Mononuclear cell (primary cell): ENCODE data around the gene SYNGR3. TPM values are rescaled to one million over a fixed set of nuclear protein-coding genes. Genes with fewer than 3 reads are reported as not detected.

Experiments
- H3K27me3 ChIP-seq: 2 replicates; pipeline ENCODE4 v1.6.0; 2011; ENCODE audit warnings: low read length, control low read depth; ENCODE audit not compliant: insufficient read depth
- H3K4me1 ChIP-seq: 2 replicates; pipeline ENCODE4 v1.5.1; 2011; ENCODE audit warnings: mild to moderate bottlenecking, low read length, control low read depth; ENCODE audit not compliant: insufficient read depth
- H3K4me3 ChIP-seq: 2 replicates; pipeline ENCODE4 v1.5.1; 2011; ENCODE audit warnings: mild to moderate bottlenecking, low read length, moderate library complexity
- H3K9me3 ChIP-seq: 2 replicates; pipeline ENCODE4 v1.5.1; 2011; ENCODE audit warnings: low read depth, mild to moderate bottlenecking, control low read depth, low read length
- total RNA-seq: library from RNA; depleted of rRNA; stranded (reverse); fragments of >200 nt; gene quantifications from one replicate; pipeline ENCODE4 v1.2.3, GENCODE V29; 2012

The SYNGR3 gene
- total RNA-seq, 1 donor = 2.9 TPM

- H3K9me3 ChIP-seq = no peaks in the 10 kb centered on the region
- H3K4me3 ChIP-seq = peak overlapping the region; percentile 15
- H3K27me3 ChIP-seq = peaks cover 23% of the 10 kb centered on the region
- peaks cover 21% of the 10 kb centered on the region for H3K4me1 ChIP-seq
Observed at GRCh38 chr16:1991948-1992703, 2.4 kb downstream of the SYNGR3 start.

DNA sequence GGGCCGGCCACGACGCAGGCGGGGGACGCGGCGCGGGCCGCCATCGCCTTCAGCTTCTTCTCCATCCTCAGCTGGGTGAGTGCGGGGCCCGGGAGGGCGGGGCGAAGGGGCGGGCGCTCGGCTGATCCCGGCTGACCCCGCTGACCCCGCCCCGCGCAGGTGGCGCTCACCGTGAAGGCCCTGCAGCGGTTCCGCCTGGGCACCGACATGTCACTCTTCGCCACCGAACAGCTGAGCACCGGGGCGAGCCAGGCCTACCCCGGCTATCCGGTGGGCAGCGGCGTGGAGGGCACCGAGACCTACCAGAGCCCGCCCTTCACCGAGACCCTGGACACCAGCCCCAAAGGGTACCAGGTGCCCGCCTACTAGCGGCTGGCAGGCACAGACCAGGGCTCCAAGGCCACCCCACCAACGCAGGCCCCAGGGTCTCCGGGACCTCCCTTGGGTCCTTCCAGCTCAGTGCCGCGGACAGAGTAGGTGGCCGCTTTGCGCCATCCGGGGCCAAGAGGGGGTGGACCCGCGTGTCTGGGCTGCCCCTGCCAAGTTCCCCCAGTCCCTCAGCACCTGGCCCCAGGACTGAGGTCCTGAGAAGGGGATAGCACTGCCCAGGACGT lies 3.0 kb downstream of the SYNGR3 start:
- Histone ChIP-seq H3K27me3 (peaks cover 23% of the 10 kb centered on the region), H3K4me1 (peaks cover 21% of the 10 kb centered on the region), H3K4me3 (no peak overlapping the region), H3K9me3 (no peaks in the 10 kb centered on the region)

DNA sequence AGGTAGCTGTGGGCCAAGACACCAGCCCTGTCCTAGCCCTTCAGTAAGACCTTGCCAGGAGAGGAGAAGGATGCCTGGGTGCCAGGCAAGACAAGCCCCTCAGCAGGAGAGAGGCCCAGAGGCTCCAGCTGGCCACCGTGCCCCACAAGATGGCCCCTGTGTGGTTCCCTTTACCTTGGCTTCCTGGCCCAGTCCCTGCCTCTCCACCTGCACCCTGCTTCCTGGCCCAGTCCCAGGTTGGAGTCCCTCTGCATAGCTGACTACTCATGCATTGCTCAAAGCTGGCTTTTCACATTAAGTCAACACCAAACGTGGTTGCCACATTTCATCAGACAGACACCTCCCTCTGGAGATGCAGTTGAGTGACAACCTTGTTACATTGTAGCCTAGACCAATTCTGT lies 4.0 kb downstream of the SYNGR3 start:
- no peak overlapping the region for H3K4me3 ChIP-seq
- peaks cover 21% of the 10 kb centered on the region for H3K4me1 ChIP-seq
- H3K9me3 ChIP-seq = no peaks in the 10 kb centered on the region
- H3K27me3 ChIP-seq = peaks cover 20% of the 10 kb centered on the region

DNA sequence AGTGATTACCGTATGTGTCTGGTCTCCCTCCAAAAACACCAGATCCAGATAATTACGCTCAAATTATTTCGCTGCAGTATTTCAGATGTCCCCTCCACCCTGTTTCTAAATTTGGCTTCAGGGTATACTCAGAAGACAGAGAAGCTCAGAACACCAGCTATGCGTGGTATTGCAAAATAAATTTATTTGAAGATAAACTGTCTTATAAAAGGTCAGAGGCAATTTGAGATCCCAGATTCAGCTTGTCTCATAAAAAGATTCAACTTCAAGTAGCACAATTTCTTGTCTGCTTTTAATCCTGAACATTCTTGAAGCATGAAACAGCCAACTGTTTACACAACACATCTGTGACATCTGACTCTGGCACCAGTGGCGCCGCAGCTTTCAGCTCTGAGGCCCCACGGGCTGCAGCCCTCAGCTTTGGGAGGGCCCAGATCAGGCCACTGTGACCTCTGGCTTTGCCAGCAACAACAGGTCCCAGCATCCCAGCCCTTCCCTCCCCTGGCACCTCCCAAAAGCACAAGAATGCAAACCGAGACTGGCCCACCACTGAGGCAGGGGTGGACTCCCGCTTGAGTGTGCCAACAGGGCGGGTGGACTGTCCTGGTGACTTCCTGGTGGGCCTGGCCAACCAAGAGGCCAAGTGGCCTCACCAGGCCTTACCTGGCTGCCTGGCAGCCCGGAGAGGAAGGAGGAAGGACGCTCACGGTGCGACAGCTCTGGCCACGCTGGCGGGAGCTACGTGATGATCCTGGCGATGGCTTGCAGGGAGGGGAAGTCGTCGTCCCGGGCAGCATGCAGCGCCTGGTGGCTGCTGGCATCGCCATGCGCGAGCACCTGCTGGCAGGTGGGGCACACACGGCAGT lies 8.0 kb downstream of the SYNGR3 start:
- Histone ChIP-seq H3K4me1 (no peaks in the 10 kb centered on the region), H3K4me3 (no peak overlapping the region), H3K9me3 (no peaks in the 10 kb centered on the region), H3K27me3 (no peaks in the 10 kb centered on the region)

GRCh38 chr16:1998360-1998835 lies 8.6 kb downstream of the SYNGR3 start:
- Histone ChIP-seq H3K4me3 (no peak overlapping the region), H3K9me3 (no peaks in the 10 kb centered on the region), H3K27me3 (no peaks in the 10 kb centered on the region), H3K4me1 (no peaks in the 10 kb centered on the region)

DNA sequence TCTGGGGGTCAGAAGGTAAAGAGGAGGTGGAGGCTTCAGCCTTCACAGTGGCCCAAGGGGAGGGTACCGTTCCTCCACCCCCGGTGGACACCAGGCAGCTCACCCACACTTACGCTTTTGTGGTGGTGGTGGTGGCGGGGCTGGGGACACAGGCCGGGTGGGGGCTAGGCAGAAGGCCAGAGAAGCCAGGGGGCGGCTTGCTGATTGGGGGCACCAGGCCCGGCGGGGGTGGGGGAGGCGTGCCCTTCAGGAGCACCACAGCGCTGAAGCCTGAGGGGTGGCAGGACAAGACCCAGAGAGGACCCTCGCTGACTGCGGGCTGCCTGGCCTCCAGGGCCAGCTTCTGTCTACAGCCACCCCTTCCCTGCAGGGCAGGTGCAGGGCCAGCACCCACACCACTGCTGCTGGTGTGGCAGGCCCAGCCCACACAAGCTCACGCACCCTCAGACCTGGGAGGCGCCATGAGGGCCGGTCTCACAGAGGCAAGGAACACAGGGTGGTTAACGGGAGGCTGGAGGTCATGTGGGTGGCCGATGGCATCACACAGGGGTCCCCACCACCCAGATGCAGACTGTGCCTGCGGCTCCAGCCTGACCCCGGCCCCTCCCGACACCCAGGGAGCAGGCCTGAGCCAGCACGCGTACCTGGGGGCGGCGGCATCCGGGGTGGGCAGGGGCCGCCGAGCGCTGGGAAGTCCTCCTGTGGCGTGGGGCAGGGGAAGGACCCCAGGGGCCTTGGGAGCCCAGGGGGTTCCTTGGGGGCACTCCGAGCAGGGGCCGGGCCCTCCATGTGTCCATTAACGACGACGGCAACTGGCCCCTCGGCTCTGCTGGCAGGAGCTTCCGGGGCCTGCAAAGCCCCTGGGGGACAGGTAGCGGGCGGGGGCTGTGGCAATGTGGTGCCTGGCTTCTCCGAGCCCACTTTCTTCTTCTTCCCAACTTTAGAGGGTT lies 9.4 kb downstream of the SYNGR3 start:
- H3K4me1 ChIP-seq = peaks cover 4% of the 10 kb centered on the region
- H3K27me3 ChIP-seq = no peaks in the 10 kb centered on the region
- H3K9me3 ChIP-seq = no peaks in the 10 kb centered on the region
- H3K4me3 ChIP-seq = no peak overlapping the region

DNA sequence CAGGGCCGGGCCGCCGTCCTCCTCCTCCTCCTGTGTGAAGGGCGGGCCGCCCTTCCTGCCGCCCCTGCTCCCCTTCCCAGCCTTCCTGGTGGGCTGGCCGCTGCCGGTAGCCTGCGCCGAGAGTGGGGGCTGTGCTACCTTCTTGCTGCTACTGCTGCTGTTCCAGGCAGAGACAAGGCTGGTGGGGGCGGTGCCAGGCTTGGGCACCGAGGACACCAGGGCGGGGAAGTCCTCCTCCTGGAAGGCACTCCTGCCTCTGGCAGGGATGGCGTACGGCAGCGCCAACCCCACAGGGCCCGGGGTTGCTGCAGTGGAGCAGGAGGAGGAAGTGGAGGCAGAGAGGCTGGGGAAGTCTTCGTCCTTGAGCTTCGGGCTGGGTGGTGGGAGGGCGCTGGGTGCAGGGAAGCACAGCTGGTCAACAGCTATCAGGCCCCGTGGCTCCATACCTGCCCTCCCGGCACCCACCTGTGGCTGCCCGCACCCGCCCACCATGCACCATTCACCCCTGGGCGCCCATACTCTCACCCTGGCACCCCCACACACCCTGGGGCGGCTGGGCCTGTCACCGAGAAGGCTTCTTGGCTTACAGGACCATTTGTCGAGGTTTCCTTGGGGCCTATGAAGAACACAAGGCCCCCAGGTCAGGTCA lies 10.2 kb downstream of the SYNGR3 start:
- Histone ChIP-seq H3K27me3 (no peaks in the 10 kb centered on the region), H3K9me3 (no peaks in the 10 kb centered on the region), H3K4me1 (peaks cover 9% of the 10 kb centered on the region), H3K4me3 (no peak overlapping the region)

- peaks cover 19% of the 10 kb centered on the region for H3K4me1 ChIP-seq
- no peak overlapping the region for H3K4me3 ChIP-seq
- H3K9me3 ChIP-seq = no peaks in the 10 kb centered on the region
- H3K27me3 ChIP-seq = no peaks in the 10 kb centered on the region
Observed at GRCh38 chr16:2001035-2001434, 11.3 kb downstream of the SYNGR3 start.

- H3K27me3 ChIP-seq = no peaks in the 10 kb centered on the region
- H3K4me3 ChIP-seq = no peak overlapping the region
- peaks cover 23% of the 10 kb centered on the region for H3K4me1 ChIP-seq
- no peaks in the 10 kb centered on the region for H3K9me3 ChIP-seq
Observed at GRCh38 chr16:2001456-2002355, 11.9 kb downstream of the SYNGR3 start.

DNA sequence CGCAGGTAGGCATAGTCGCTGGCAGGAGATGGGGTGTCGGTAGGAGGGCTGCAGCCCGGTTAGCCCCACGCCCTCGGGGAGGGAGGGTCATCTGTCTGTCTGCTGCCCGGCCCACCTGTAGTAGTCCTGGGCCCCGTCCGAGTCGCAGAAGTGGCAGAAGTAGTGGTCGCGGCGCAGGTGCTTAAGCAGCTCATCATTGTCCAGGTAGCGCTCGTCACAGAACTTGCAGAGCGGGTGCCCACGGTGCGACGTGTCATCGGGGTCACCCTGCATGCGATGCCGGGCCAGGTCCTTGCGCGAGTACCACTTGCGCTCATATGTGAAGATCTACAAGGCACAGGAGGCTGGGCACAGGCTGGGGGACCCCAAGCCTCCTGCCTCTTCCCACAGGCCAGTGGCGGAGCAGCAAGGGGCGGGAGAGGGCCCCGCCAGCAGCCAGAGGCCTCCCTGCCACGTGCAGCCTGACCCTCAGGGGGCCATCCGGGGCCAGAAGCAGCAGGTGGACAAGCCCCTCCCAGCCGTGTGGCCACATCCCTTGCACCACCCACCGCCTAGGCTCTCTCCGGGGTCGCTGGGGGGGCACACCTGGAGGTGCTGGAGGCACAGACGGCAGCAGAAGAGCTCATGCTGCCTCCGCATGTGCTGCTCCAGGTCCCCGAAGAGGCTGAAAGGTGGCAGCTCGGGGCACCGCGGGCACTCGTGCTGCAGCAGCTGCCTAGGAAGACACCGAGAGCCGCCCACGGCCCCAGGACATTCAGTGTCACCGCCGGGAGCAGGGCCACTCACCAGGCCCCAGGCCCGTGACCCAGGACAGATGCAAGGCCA lies 12.8 kb downstream of the SYNGR3 start:
- H3K27me3 ChIP-seq = no peaks in the 10 kb centered on the region
- no peaks in the 10 kb centered on the region for H3K9me3 ChIP-seq
- no peak overlapping the region for H3K4me3 ChIP-seq
- H3K4me1 ChIP-seq = peaks cover 33% of the 10 kb centered on the region

GRCh38 chr16:2003231-2003826 lies 13.6 kb downstream of the SYNGR3 start:
- Histone ChIP-seq H3K4me3 (no peak overlapping the region), H3K9me3 (no peaks in the 10 kb centered on the region), H3K4me1 (peaks cover 40% of the 10 kb centered on the region), H3K27me3 (no peaks in the 10 kb centered on the region)
